ENCODE measurements around the gene KLRC4. TPM values are rescaled to one million over a fixed set of nuclear protein-coding genes. Genes with fewer than 3 reads are reported as not detected.

KLRC4 gene
- total and polyA plus RNA-seq, 2 donors (not counting 1 experiment from before 2014, with no cell fraction given) = not detected

GRCh38 chr12:10358131-10358530, 51.4 kb downstream of the KLRC4 start:
- TF ChIP-seq EZH2 (IDR thresholded peaks at IDR 0.05; ENCODE audit: low read length, missing control alignments) = no peak
- no peak for TF ChIP-seq CTCF (conservative IDR thresholded peaks at IDR 0.05 in 1 of 2, IDR thresholded peaks at IDR 0.05 in 1 of 2; ENCODE audit: low read depth in 1 of 2, low read length in 2 of 2)
- no peak for DNase-seq (ENCODE audit: low read depth in 2 of 2)
- Histone ChIP-seq H3K4me2 (ENCODE audit: extremely low read depth, insufficient read depth, low read length) (no peak overlapping the region), H4K20me1 (ENCODE audit: control insufficient read depth, extremely low read depth, insufficient read depth, low read length) (no peaks in the 10 kb centered on the region), H3K4me3 (replicated peaks in 1 of 4; ENCODE audit: control extremely low read depth in 1 of 4, insufficient read depth in 1 of 4, low read depth in 3 of 4, low read length in 4 of 4) (no peak overlapping the region), H3K27ac (ENCODE audit: insufficient read depth, low read length) (no peak overlapping the region), H3K9me3 (ENCODE audit: control insufficient read depth, insufficient read depth, low read depth, low read length) (no peaks in the 10 kb centered on the region), H3K36me3 (ENCODE audit: control insufficient read depth, insufficient read depth, low read length) (no peaks in the 10 kb centered on the region), H2AFZ (ENCODE audit: low read length) (no peak overlapping the region), H3K79me2 (ENCODE audit: control insufficient read depth, insufficient read depth, low read length) (no peaks in the 10 kb centered on the region), H3K27me3 (ENCODE audit: control insufficient read depth, insufficient read depth, low read length) (no peaks in the 10 kb centered on the region), H3K9ac (ENCODE audit: insufficient read depth, low read length) (no peak overlapping the region), H3K4me1 (ENCODE audit: control insufficient read depth, extremely low read depth, insufficient read depth, low read length) (no peaks in the 10 kb centered on the region)

Other genes starting within 250 kb of the KLRC4 start
- 0.26 and 1.2 TPM in 2 replicates for gene OLR1, start 237.6 kb downstream of the KLRC4 start, total RNA-seq
- gene OLR1, start 237.6 kb downstream of the KLRC4 start, polyA plus RNA-seq = 3.2 and 27.4 TPM in 2 replicates
- under 0.01 and 0.50 TPM in 2 replicates for gene TMEM52B, start 230.7 kb downstream of the KLRC4 start, total RNA-seq
- 0.53 and 5.7 TPM in 2 replicates for gene TMEM52B, start 230.7 kb downstream of the KLRC4 start, polyA plus RNA-seq
- 105 and 186 TPM in 2 replicates for gene GABARAPL1, start 196.9 kb downstream of the KLRC4 start, total RNA-seq
- 68.1 and 363 TPM in 2 replicates for gene GABARAPL1, start 196.9 kb downstream of the KLRC4 start, polyA plus RNA-seq
- 0.17 and 0.26 TPM in 2 replicates for gene KLRD1, start 101.9 kb downstream of the KLRC4 start, total RNA-seq
- gene KLRD1, start 101.9 kb downstream of the KLRC4 start, polyA plus RNA-seq = under 0.01 and 0.06 TPM in 2 replicates
- not detected in 2 replicates for gene KLRK1, start 19.7 kb downstream of the KLRC4 start, total RNA-seq
- gene KLRK1, start 19.7 kb downstream of the KLRC4 start, polyA plus RNA-seq = not detected in 2 replicates
- gene KLRC3, start 10.8 kb upstream of the KLRC4 start, total RNA-seq = not detected in 2 replicates
- gene KLRC3, start 10.8 kb upstream of the KLRC4 start, polyA plus RNA-seq = not detected in 2 replicates
- gene KLRC2, start 26.3 kb upstream of the KLRC4 start, total RNA-seq = not detected in 2 replicates
- gene KLRC2, start 26.3 kb upstream of the KLRC4 start, polyA plus RNA-seq = not detected in 2 replicates
- under 0.01 TPM in 1 of 2 replicates, not detected in the other for gene KLRC1, start 43.6 kb upstream of the KLRC4 start, total RNA-seq
- not detected in 2 replicates for gene KLRC1, start 43.6 kb upstream of the KLRC4 start, polyA plus RNA-seq
- 1.7 and 1.8 TPM in 2 replicates for gene EIF2S3B, start 96.1 kb upstream of the KLRC4 start, total RNA-seq
- gene EIF2S3B, start 96.1 kb upstream of the KLRC4 start, polyA plus RNA-seq = 0.42 and 0.66 TPM in 2 replicates
- 10.5 and 21.1 TPM in 2 replicates for gene MAGOHB, start 203.9 kb upstream of the KLRC4 start, total RNA-seq
- 29.8 and 48.6 TPM in 2 replicates for gene MAGOHB, start 203.9 kb upstream of the KLRC4 start, polyA plus RNA-seq

Measured in fibroblast of lung (primary cell).